Small intestine (tissue), 7 donors: Measurements from ENCODE around the gene CALCOCO2. TPM values are rescaled to one million over a fixed set of nuclear protein-coding genes. Genes with fewer than 3 reads are reported as not detected.
A peak's percentile ranks its signal among the peaks of the same experiment; 100 is the strongest.
"Not testable (repeated sequence)": the region's sequence is repeated elsewhere in the genome, so short reads cannot be mapped to it uniquely, and the experiment has no call there.

Experiments used
- DNase-seq, 2 donors: peaks; one replicate each; pipeline versions ENCODE4 v3.0.0 to v3.0.0-alpha.2; 2013
- FAIRE-seq: peaks from 2 replicates; lab custom pipeline; 2012; peaks lifted over from hg19 to GRCh38; lab: Jason Lieb, UNC
- H3K27ac ChIP-seq, 3 donors: one replicate each; pipeline ENCODE4 v1.5.1; 2013; ENCODE audit warnings: low read length in 2 of 3, mild to moderate bottlenecking in 2 of 3, control low read depth in 1 of 3, inconsistent platforms in 1 of 3, low read depth in 1 of 3, moderate library complexity in 1 of 3
- H3K27me3 ChIP-seq, 3 donors: one replicate each; pipeline ENCODE4 v1.6.1; 2013; ENCODE audit warnings: low read length in 3 of 3, inconsistent platforms in 1 of 3; ENCODE audit not compliant: control insufficient read depth in 3 of 3, insufficient read depth in 3 of 3
- H3K36me3 ChIP-seq, 3 donors: one replicate each; pipeline ENCODE4 v1.6.1; 2013; ENCODE audit warnings: low read length in 3 of 3, inconsistent platforms in 1 of 3, low read depth in 1 of 3, mild to moderate bottlenecking in 1 of 3, moderate library complexity in 1 of 3; ENCODE audit not compliant: control insufficient read depth in 3 of 3, insufficient read depth in 2 of 3
- H3K4me1 ChIP-seq, 3 donors: one replicate each; pipeline ENCODE4 v1.6.1; 2013; ENCODE audit warnings: low read length in 2 of 3, inconsistent platforms in 1 of 3, low read depth in 1 of 3, mild to moderate bottlenecking in 1 of 3, moderate library complexity in 1 of 3; ENCODE audit not compliant: control insufficient read depth in 3 of 3, insufficient read depth in 2 of 3
- H3K4me3 ChIP-seq, 3 donors: one replicate each; pipeline ENCODE4 v1.5.1; 2013; ENCODE audit warnings: low read length in 3 of 3, control low read depth in 1 of 3, inconsistent platforms in 1 of 3, low read depth in 1 of 3, mild to moderate bottlenecking in 1 of 3, moderate library complexity in 1 of 3
- H3K9me3 ChIP-seq, 2 donors: one replicate each; pipeline ENCODE4 v1.6.1; 2013; ENCODE audit warnings: low read depth in 1 of 2, low read length in 1 of 2; ENCODE audit not compliant: control insufficient read depth in 2 of 2, insufficient read depth in 1 of 2
- WGBS, 3 donors: extraction: QIAGEN DNeasy Blood & Tissue Kit; methylation state at CpG; one replicate each; pipeline ENCODE4 v1.1.7; 2013; 5-methylcytosine and 5-hydroxymethylcytosine counted together
- polyA plus RNA-seq, 4 donors: library from polyadenylated mRNA; stranded (reverse) in 3 of 4; unstranded in 1 of 4; fragments of 200-250 nt in 3 of 4; fragments of 120-200 nt in 1 of 4; gene quantifications; one replicate each; pipeline versions ENCODE4 v1.2.1 to v1.2.3, GENCODE V29; 2013
- donor health status: healthy with polysubstance abuse.
- donor health status: control.
- donor health status: control.
- donor health status: Bipolar disorder and iron deficiency.
- donor health status: healthy.

The CALCOCO2 gene
- polyA plus RNA-seq, 4 donors: 72.1 to 170 (median 87.8) TPM

GRCh38 chr17:48796163-48796522, 34.7 kb upstream of the CALCOCO2 start:
- not testable (repeated sequence) for H3K36me3 ChIP-seq, DNase-seq, H3K27me3 ChIP-seq, H3K4me3 ChIP-seq, FAIRE-seq, H3K9me3 ChIP-seq
- 31 to 44% (median 38%) methylated on average over 6 of the region's 6 CpGs for WGBS, 3 donors
- Histone ChIP-seq H3K4me1 (peaks cover 4 to 76% (median 22%) of the 10 kb centered on the region in 3 donors), H3K27ac (peak overlapping the region; percentile 56 to 90 (median 59))

- FAIRE-seq (no peak), DNase-seq (peak; percentile 76 to 94)
- 26 to 53% (median 36%) methylated on average over 11 of the region's 11 CpGs for WGBS, 3 donors
- H3K4me1 ChIP-seq: peaks cover 10 to 67% (median 24%) of the 10 kb centered on the region in 3 donors
- H3K4me3 ChIP-seq: no peak overlapping the region
- H3K9me3 ChIP-seq: no peaks in the 10 kb centered on the region
- H3K36me3 ChIP-seq: peaks cover 0 to 3% (median 0%) of the 10 kb centered on the region in 3 donors
- H3K27ac ChIP-seq: peak overlapping the region; percentile 39 to 80 (median 78)
- peaks cover 0 to 3% (median 0%) of the 10 kb centered on the region in 3 donors for H3K27me3 ChIP-seq
Measured at GRCh38 chr17:48799069-48799723, 31.6 kb upstream of the CALCOCO2 start.

- DNase-seq (peak in 1 of 2 donors; percentile 50), FAIRE-seq (no peak)
- WGBS, 3 donors: 18 to 37% (median 33%) methylated on average over 5 of the region's 5 CpGs
- H3K9me3 ChIP-seq: no peaks in the 10 kb centered on the region
- H3K27me3 ChIP-seq: peaks cover 0 to 3% (median 0%) of the 10 kb centered on the region in 3 donors
- H3K36me3 ChIP-seq: peaks cover 0 to 2% (median 0%) of the 10 kb centered on the region in 3 donors
- H3K4me3 ChIP-seq: no peak overlapping the region
- peak overlapping the region in 2 of 3 donors; percentile 43 to 80 for H3K27ac ChIP-seq
- H3K4me1 ChIP-seq: peaks cover 10 to 62% (median 19%) of the 10 kb centered on the region in 3 donors
Measured at GRCh38 chr17:48800626-48801217, 30.1 kb upstream of the CALCOCO2 start.

- Histone ChIP-seq H3K27ac (no peak overlapping the region), H3K36me3 (no peaks in the 10 kb centered on the region), H3K4me3 (no peak overlapping the region), H3K9me3 (no peaks in the 10 kb centered on the region), H3K4me1 (peaks cover 10 to 43% (median 16%) of the 10 kb centered on the region in 3 donors), H3K27me3 (no peaks in the 10 kb centered on the region)
- FAIRE-seq: no peak
- WGBS, 3 donors: 4 to 7% (median 7%) methylated on average over 9 of the region's 9 CpGs
- peak; percentile 75 to 76 for DNase-seq
Measured at GRCh38 chr17:48804936-48805411, 25.9 kb upstream of the CALCOCO2 start.

- peak; percentile 83 to 95 for DNase-seq
- FAIRE-seq: no peak
Measured at GRCh38 chr17:48809182-48809581, 21.7 kb upstream of the CALCOCO2 start.

GRCh38 chr17:48812001-48812400, 18.8 kb upstream of the CALCOCO2 start:
- DNase-seq: peak in 1 of 2 donors; percentile 58
- Histone ChIP-seq H3K9me3 (no peaks in the 10 kb centered on the region), H3K27me3 (peaks cover 0 to 5% (median 0%) of the 10 kb centered on the region in 3 donors), H3K27ac (peak overlapping the region in 2 of 3 donors; percentile 57 to 72), H3K4me1 (peaks cover 2 to 33% (median 4%) of the 10 kb centered on the region in 3 donors), H3K36me3 (no peaks in the 10 kb centered on the region), H3K4me3 (no peak overlapping the region)
- 24 to 66% (median 42%) methylated on average over 3 of the region's 3 CpGs for WGBS, 3 donors
- no peak for FAIRE-seq

More at GRCh38 chr17:48809182-48809581, 21.7 kb upstream of the CALCOCO2 start:
- Histone ChIP-seq H3K4me1 (peaks cover 0 to 35% (median 2%) of the 10 kb centered on the region in 3 donors), H3K4me3 (no peak overlapping the region), H3K27ac (peak overlapping the region; percentile 69 to 85 (median 70)), H3K27me3 (no peaks in the 10 kb centered on the region), H3K36me3 (no peaks in the 10 kb centered on the region), H3K9me3 (no peaks in the 10 kb centered on the region)
- 6 to 37% (median 18%) methylated on average over 4 of the region's 4 CpGs for WGBS, 3 donors

GRCh38 chr17:48814504-48814903, 16.3 kb upstream of the CALCOCO2 start:
- no peaks in the 10 kb centered on the region for H3K36me3 ChIP-seq
- peak; percentile 62 to 68 for DNase-seq
- FAIRE-seq: no peak
- H3K27me3 ChIP-seq: peaks cover 0 to 9% (median 0%) of the 10 kb centered on the region in 3 donors
- H3K9me3 ChIP-seq: no peaks in the 10 kb centered on the region
- H3K4me3 ChIP-seq: no peak overlapping the region
- H3K27ac ChIP-seq: no peak overlapping the region
- WGBS, 3 donors: 34 to 39% (median 35%) methylated on average over 7 of the region's 7 CpGs
- H3K4me1 ChIP-seq: peaks cover 3 to 27% (median 4%) of the 10 kb centered on the region in 3 donors

GRCh38 chr17:48815311-48815710, 15.5 kb upstream of the CALCOCO2 start:
- Histone ChIP-seq H3K36me3 (no peaks in the 10 kb centered on the region), H3K27me3 (peaks cover 0 to 9% (median 0%) of the 10 kb centered on the region in 3 donors), H3K4me3 (no peak overlapping the region), H3K27ac (no peak overlapping the region), H3K9me3 (no peaks in the 10 kb centered on the region), H3K4me1 (peaks cover 3 to 22% (median 4%) of the 10 kb centered on the region in 3 donors)
- DNase-seq (no peak), FAIRE-seq (no peak)
- 70 to 78% (median 74%) methylated on average over 3 of the region's 3 CpGs for WGBS, 3 donors
